ENCODE results near the gene CTNNA2.

Gene CTNNA2

GRCh38 chr2:80166483-80167171 lies 653.8 kb downstream of the CTNNA2 start:
- no peak for TF ChIP-seq POLR2A (IDR thresholded peaks at IDR 0.05; ENCODE audit: low read depth, low read length)
- no peak for TF ChIP-seq POLR2AphosphoS5 (IDR thresholded peaks at IDR 0.05; ENCODE audit: low read depth, low read length)
- no peak for TF ChIP-seq TAF1 (IDR thresholded peaks at IDR 0.05; ENCODE audit: borderline replicate concordance, low read depth, low read length)
- FAIRE-seq (no peak), DNase-seq (ENCODE audit: insufficient read length) (no peak)

GRCh38 chr2:80167284-80167808 lies 654.5 kb downstream of the CTNNA2 start:
- TF ChIP-seq TAF1 (IDR thresholded peaks at IDR 0.05; ENCODE audit: borderline replicate concordance, low read depth, low read length) (no peak), POLR2A (IDR thresholded peaks at IDR 0.05; ENCODE audit: low read depth, low read length) (no peak), POLR2AphosphoS5 (IDR thresholded peaks at IDR 0.05; ENCODE audit: low read depth, low read length) (no peak)
- DNase-seq (ENCODE audit: insufficient read length) (no peak), FAIRE-seq (no peak)

GRCh38 chr2:80168037-80168436 lies 655.2 kb downstream of the CTNNA2 start:
- FAIRE-seq (no peak), DNase-seq (ENCODE audit: insufficient read length) (no peak)
- TF ChIP-seq POLR2A (IDR thresholded peaks at IDR 0.05; ENCODE audit: low read depth, low read length) (no peak), TAF1 (IDR thresholded peaks at IDR 0.05; ENCODE audit: borderline replicate concordance, low read depth, low read length) (no peak), POLR2AphosphoS5 (IDR thresholded peaks at IDR 0.05; ENCODE audit: low read depth, low read length) (no peak)

GRCh38 chr2:80168801-80169200 lies 656.0 kb downstream of the CTNNA2 start:
- no peak for TF ChIP-seq POLR2A (IDR thresholded peaks at IDR 0.05; ENCODE audit: low read depth, low read length)
- TF ChIP-seq TAF1 (IDR thresholded peaks at IDR 0.05; ENCODE audit: borderline replicate concordance, low read depth, low read length), result no peak
- TF ChIP-seq POLR2AphosphoS5 (IDR thresholded peaks at IDR 0.05; ENCODE audit: low read depth, low read length), result no peak
- FAIRE-seq, result no peak
- DNase-seq (ENCODE audit: insufficient read length), result no peak

GRCh38 chr2:80169811-80170594 lies 657.2 kb downstream of the CTNNA2 start:
- TF ChIP-seq POLR2AphosphoS5 (IDR thresholded peaks at IDR 0.05; ENCODE audit: low read depth, low read length) (no peak), POLR2A (IDR thresholded peaks at IDR 0.05; ENCODE audit: low read depth, low read length) (no peak), TAF1 (IDR thresholded peaks at IDR 0.05; ENCODE audit: borderline replicate concordance, low read depth, low read length) (no peak)
- FAIRE-seq (no peak), DNase-seq (ENCODE audit: insufficient read length) (no peak)

- no peak for FAIRE-seq
Measured at GRCh38 chr2:80185091-80185490, 672.2 kb downstream of the CTNNA2 start.

GRCh38 chr2:80186262-80186661 lies 673.4 kb downstream of the CTNNA2 start:
- no peak for DNase-seq (ENCODE audit: insufficient read length)
- FAIRE-seq, result no peak
- TF ChIP-seq POLR2A (IDR thresholded peaks at IDR 0.05; ENCODE audit: low read depth, low read length) (no peak), TAF1 (IDR thresholded peaks at IDR 0.05; ENCODE audit: borderline replicate concordance, low read depth, low read length) (no peak), POLR2AphosphoS5 (IDR thresholded peaks at IDR 0.05; ENCODE audit: low read depth, low read length) (no peak)

More at GRCh38 chr2:80185091-80185490, 672.2 kb downstream of the CTNNA2 start:
- TF ChIP-seq POLR2AphosphoS5 (IDR thresholded peaks at IDR 0.05; ENCODE audit: low read depth, low read length) (no peak), POLR2A (IDR thresholded peaks at IDR 0.05; ENCODE audit: low read depth, low read length) (no peak), TAF1 (IDR thresholded peaks at IDR 0.05; ENCODE audit: borderline replicate concordance, low read depth, low read length) (no peak)
- DNase-seq (ENCODE audit: insufficient read length), result no peak

GRCh38 chr2:80187156-80187555 lies 674.3 kb downstream of the CTNNA2 start:
- no peak for FAIRE-seq
- no peak for DNase-seq (ENCODE audit: insufficient read length)
- TF ChIP-seq POLR2AphosphoS5 (IDR thresholded peaks at IDR 0.05; ENCODE audit: low read depth, low read length), result no peak
- TF ChIP-seq POLR2A (IDR thresholded peaks at IDR 0.05; ENCODE audit: low read depth, low read length), result no peak
- TF ChIP-seq TAF1 (IDR thresholded peaks at IDR 0.05; ENCODE audit: borderline replicate concordance, low read depth, low read length), result no peak

GRCh38 chr2:80190166-80190565 lies 677.3 kb downstream of the CTNNA2 start:
- DNase-seq (ENCODE audit: insufficient read length) (no peak), FAIRE-seq (no peak)
- TF ChIP-seq POLR2A (IDR thresholded peaks at IDR 0.05; ENCODE audit: low read depth, low read length) (no peak), TAF1 (IDR thresholded peaks at IDR 0.05; ENCODE audit: borderline replicate concordance, low read depth, low read length) (no peak), POLR2AphosphoS5 (IDR thresholded peaks at IDR 0.05; ENCODE audit: low read depth, low read length) (no peak)

- no peak for FAIRE-seq
- TF ChIP-seq POLR2A (IDR thresholded peaks at IDR 0.05; ENCODE audit: low read depth, low read length), result no peak
- no peak for TF ChIP-seq POLR2AphosphoS5 (IDR thresholded peaks at IDR 0.05; ENCODE audit: low read depth, low read length)
- TF ChIP-seq TAF1 (IDR thresholded peaks at IDR 0.05; ENCODE audit: borderline replicate concordance, low read depth, low read length), result no peak
Measured at GRCh38 chr2:80193566-80193965, 680.7 kb downstream of the CTNNA2 start.

GRCh38 chr2:80195034-80195433 lies 682.2 kb downstream of the CTNNA2 start:
- no peak for DNase-seq (ENCODE audit: insufficient read length)
- no peak for FAIRE-seq
- TF ChIP-seq TAF1 (IDR thresholded peaks at IDR 0.05; ENCODE audit: borderline replicate concordance, low read depth, low read length), result no peak
- TF ChIP-seq POLR2AphosphoS5 (IDR thresholded peaks at IDR 0.05; ENCODE audit: low read depth, low read length), result no peak
- TF ChIP-seq POLR2A (IDR thresholded peaks at IDR 0.05; ENCODE audit: low read depth, low read length), result no peak

More at GRCh38 chr2:80193566-80193965, 680.7 kb downstream of the CTNNA2 start:
- no peak for DNase-seq (ENCODE audit: insufficient read length)
